IPS-15b (cell line): ENCODE data around the gene XIRP1.

Experiments
- H3K27me3 ChIP-seq: one replicate; pipeline ENCODE4 v1.6.1; 2013; ENCODE audit warnings: low read length; ENCODE audit not compliant: control insufficient read depth, insufficient read depth
- H3K36me3 ChIP-seq: one replicate; pipeline ENCODE4 v1.6.1; 2013; ENCODE audit warnings: low read length; ENCODE audit not compliant: control insufficient read depth, insufficient read depth
- H3K4me1 ChIP-seq: one replicate; pipeline ENCODE4 v1.6.1; 2013; ENCODE audit warnings: mild to moderate bottlenecking, low read length; ENCODE audit not compliant: control insufficient read depth, insufficient read depth
- H3K4me3 ChIP-seq: one replicate; pipeline ENCODE4 v1.5.1; 2013; ENCODE audit warnings: low read depth, low read length
- H3K9ac ChIP-seq: one replicate; pipeline ENCODE4 v1.6.1; 2013; ENCODE audit warnings: low read depth, mild to moderate bottlenecking, low read length
- H3K9me3 ChIP-seq: one replicate; pipeline ENCODE4 v1.6.1; 2013; ENCODE audit warnings: mild to moderate bottlenecking, low read length; ENCODE audit not compliant: control insufficient read depth, insufficient read depth

XIRP1 gene

DNA sequence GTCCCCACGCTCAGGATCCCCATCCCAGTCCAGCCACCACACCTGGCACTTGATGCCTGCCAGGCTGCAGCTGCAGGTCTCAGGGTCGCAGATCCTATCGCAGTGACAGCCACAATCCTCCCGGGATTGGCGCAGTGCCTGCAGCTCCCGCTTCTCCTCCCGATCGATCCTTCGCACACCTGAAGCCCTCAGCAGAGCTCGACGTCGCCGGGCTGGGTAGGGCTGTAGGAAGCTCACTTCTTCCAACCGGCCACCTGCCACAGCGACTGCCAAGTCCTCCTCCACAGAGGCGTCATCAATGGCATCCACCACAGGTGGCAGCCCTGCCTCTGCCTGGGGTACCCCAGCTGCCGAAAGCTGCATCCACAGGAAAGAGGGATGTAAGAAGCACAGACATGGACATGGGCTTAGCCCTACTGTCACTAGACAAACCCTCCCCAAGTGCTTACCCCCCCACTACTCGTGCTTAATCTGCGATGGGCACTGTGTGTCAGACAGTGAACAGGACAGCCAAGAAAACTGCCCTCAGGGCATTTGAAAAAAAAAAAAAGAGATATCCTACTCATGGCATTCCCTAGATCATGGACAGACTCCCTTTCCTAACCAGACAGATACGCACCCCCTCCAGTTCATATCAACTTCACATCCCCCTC lies 48.2 kb downstream of the XIRP1 start:
- Histone ChIP-seq H3K27me3 (no peaks in the 10 kb centered on the region), H3K4me1 (peaks cover 18% of the 10 kb centered on the region), H3K9me3 (no peaks in the 10 kb centered on the region), H3K9ac (no peak overlapping the region), H3K4me3 (no peak overlapping the region), H3K36me3 (peaks cover 41% of the 10 kb centered on the region)

DNA sequence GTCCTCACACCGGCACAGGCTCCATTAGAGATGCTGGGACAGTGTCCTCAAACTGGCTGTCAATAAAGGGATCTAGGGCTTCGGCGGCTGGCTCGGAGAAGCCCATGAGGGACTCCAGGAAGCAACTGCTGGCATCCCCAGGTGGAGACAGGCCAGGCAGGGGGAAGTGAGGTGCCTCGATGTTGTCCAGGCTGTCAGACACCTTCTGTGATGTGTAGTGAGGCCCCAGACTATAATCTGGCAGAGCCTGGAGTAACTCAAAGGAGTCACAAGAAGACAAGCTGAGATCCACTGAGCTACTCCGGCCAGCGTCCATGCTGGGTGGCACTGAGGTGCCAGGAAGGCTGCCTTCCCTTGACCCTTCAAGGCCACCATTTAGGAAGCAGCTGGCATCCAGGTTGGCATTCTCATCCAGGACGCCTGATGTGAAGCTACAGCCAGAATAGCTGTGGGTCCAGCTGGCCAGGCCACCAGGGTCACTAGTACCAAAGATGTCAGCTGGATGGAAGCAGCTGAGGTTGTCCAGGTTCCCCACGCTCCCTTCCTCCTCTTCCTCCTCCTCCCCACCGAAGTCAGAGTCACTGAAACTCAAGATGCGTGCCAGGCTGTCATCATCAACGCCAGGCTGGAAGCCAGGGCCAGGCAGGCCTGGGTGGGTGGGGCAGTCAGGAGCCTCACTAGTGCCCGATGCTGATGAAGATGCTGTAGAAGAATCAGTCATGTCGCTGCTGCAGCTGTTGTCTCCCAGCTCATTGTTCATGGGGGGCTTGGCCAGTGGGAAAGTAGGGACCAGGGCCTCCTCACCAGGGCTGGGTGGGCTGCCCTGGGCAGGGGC lies 49.1 kb downstream of the XIRP1 start:
- Histone ChIP-seq H3K9me3 (no peaks in the 10 kb centered on the region), H3K27me3 (no peaks in the 10 kb centered on the region), H3K9ac (no peak overlapping the region), H3K4me1 (peaks cover 10% of the 10 kb centered on the region), H3K36me3 (peaks cover 41% of the 10 kb centered on the region), H3K4me3 (no peak overlapping the region)

DNA sequence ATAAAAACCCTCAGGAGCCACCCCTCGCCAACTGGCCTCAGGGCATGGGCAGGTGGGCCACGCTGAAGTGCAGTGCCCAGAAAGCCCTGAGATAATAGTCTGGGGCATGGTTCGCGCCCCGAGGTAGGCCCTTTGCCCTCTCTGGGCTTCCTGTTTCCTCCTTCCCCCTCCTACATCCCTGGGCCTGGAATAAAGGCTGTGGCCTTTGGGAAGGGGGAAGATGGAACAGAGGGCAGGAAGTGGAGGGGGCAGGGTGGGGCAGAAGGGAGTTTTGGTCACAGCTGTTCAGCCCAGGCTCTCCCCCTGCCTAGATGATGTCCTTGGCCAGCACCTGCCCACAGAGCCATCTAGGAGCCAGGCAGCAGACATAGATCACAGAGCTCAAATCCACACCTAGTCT lies 50.3 kb downstream of the XIRP1 start:
- peaks cover 40% of the 10 kb centered on the region for H3K36me3 ChIP-seq
- no peaks in the 10 kb centered on the region for H3K27me3 ChIP-seq

DNA sequence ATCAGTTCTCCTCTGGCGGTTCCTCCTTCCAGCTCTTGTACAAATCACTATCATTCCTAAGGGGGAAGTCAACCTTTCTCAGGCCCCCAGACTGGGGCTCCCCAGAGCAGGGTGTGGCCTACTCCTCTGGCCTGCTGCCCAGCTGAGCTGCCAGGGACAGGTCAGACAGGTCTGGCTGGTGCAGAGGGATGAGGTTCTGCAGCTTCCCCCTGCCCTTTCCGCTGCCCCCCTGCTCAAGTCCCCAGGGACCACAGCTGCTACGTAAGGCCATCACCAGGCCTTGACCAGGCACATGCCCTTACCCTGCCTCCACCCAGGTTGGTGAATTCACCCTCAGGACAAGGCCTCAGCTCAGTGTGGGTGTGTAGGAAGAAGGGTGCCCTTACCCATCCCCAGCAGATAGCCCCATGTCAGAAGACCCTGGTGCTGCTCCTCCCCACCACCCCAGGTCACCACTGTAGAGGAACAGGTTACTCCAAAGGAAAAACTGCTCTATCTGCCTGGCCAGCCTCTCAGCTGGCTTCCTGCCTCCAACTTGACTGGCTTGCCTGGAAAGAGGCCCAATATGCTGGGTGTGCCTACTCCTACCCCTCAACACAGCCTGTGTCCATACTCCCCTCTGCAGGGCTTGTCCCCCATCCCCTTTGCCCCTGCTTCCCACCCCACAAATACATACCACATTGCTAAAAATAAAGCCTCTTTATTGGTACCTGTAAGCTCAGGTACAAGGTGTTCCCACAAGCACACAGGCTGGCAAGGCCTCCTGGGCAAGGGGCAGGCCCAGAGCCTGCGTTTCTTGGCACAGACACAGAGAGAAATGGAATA lies 51.0 kb downstream of the XIRP1 start:
- peaks cover 34% of the 10 kb centered on the region for H3K36me3 ChIP-seq
- no peaks in the 10 kb centered on the region for H3K4me1 ChIP-seq
- H3K27me3 ChIP-seq: no peaks in the 10 kb centered on the region
- no peak overlapping the region for H3K4me3 ChIP-seq
- H3K9ac ChIP-seq: no peak overlapping the region
- H3K9me3 ChIP-seq: no peaks in the 10 kb centered on the region

More for the DNA sequence above, 50.3 kb downstream of the XIRP1 start:
- Histone ChIP-seq H3K9ac (no peak overlapping the region), H3K4me3 (no peak overlapping the region), H3K4me1 (peaks cover 4% of the 10 kb centered on the region), H3K9me3 (no peaks in the 10 kb centered on the region)

DNA sequence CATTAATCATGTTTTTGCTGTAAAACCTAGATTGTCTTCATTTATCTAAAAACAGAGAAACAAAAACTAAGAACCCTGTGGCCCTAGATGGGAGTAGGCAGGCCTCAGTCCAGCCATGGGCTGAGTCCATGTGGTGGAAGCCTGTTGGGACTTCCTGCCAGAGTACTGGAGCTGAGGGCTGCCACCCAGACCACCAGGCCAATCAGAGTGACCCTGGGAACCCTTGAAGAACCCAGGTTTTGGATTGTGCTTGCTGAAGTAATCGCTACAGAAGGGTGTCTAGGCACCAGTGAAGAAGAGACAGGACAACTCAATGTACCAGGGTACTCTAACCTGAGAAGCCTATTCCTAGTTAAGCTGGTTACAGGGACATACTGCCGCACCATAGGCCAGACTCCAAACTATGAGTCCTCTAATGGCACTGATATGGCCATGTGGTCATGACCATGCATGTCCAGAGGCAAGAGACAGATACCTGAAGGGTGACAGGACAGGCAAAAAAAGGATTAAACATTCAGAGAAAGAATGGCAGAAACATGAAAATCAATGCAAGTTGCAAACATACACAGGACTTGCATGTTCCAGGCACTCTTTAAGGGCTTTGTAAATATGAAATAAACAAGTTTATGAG lies 51.9 kb downstream of the XIRP1 start:
- H3K27me3 ChIP-seq: no peaks in the 10 kb centered on the region
- no peaks in the 10 kb centered on the region for H3K9me3 ChIP-seq
- peaks cover 32% of the 10 kb centered on the region for H3K36me3 ChIP-seq
- H3K4me3 ChIP-seq: no peak overlapping the region
- H3K4me1 ChIP-seq: no peaks in the 10 kb centered on the region
- H3K9ac ChIP-seq: no peak overlapping the region

DNA sequence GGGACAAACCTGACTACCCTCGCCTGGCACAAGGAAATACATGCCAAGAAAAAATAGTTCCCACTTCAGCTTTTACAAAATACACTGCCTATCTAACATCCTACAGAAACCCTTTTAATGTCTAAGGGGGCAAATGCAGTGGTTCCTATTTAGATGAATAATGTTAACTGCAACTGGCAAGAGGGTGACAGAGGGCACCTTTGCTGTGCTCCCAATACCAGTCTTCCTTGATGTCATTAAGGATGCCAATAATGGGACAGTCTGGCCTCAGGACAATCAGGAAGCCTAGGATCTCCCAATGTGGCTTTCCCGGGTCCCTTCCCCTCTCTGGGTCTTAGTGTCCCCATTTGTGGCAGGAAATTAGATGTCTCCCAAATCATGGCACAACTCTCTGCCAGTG lies 53.0 kb downstream of the XIRP1 start:
- H3K9me3 ChIP-seq: no peaks in the 10 kb centered on the region
- H3K4me1 ChIP-seq: no peaks in the 10 kb centered on the region
- no peaks in the 10 kb centered on the region for H3K27me3 ChIP-seq
- H3K36me3 ChIP-seq: peaks cover 24% of the 10 kb centered on the region
- H3K4me3 ChIP-seq: no peak overlapping the region
- H3K9ac ChIP-seq: no peak overlapping the region

DNA sequence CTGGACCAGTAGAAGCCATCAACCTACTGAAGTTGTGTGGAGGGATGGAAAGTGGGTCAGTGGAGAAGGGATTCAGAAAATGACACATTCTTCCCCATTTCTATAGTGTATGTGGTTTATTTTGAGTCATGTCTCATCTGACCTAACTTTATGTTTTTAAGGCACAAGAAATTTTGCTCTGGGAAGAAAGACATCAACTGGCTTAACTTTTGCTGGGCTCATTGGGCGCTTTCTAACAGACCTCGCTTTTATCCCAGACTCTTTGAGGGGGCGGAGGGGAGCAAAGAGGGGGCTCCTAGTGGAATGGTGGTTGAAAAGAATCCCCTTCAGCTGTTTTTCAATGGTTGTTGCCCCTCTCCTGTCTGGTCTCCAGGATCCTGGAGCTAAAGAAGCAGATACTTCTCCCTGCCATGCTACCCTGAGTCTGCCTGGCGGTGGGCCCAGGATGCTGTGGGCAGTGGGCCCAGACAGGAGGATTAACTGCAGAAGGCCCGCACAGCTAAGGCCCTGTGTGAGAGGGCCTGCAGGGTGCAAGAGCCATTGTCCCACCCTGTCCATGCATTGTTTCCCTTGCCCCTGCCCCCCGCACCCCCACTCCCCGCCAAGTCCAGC lies 53.5 kb downstream of the XIRP1 start:
- no peaks in the 10 kb centered on the region for H3K9me3 ChIP-seq
- H3K9ac ChIP-seq: no peak overlapping the region
- H3K36me3 ChIP-seq: peaks cover 20% of the 10 kb centered on the region
- H3K4me1 ChIP-seq: no peaks in the 10 kb centered on the region
- no peaks in the 10 kb centered on the region for H3K27me3 ChIP-seq
- H3K4me3 ChIP-seq: no peak overlapping the region

DNA sequence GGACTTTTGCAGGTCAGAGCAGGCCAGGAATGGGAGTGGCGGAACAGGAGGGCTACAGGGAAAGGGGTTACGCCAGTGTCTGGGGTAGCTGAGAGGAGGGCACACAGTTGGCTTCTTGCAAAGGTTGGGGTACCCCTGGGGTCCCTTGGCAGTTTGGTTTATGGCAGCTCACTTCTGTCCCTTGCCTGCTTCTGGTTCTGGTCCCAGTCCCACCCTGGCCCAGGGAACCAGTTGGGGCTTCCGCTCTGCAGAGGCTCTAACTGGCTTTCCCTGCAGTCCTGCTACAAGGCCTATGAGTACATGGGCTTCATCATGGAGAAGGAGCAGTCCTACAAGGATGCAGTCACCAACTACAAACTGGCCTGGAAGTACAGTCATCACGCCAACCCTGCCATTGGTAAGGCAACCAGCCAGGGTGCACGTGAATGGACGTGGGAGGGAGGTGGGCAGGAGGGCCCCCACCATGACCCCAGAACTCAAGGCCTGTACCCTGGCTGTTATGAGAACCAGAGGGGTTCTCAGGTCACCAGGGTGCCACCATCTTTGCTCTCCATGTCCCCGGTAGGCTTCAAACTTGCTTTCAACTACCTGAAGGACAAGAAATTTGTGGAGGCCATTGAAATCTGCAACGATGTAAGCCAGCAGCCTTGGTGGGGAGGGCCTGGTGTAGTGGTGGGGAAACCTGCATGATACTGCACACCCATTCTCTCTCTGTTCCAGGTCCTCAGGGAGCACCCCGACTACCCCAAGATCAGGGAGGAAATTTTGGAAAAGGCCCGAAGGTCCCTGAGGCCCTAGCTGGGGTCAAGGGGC lies 54.2 kb downstream of the XIRP1 start:
- Histone ChIP-seq H3K4me1 (no peaks in the 10 kb centered on the region), H3K9ac (no peak overlapping the region), H3K4me3 (no peak overlapping the region), H3K27me3 (no peaks in the 10 kb centered on the region), H3K36me3 (peaks cover 13% of the 10 kb centered on the region), H3K9me3 (no peaks in the 10 kb centered on the region)

DNA sequence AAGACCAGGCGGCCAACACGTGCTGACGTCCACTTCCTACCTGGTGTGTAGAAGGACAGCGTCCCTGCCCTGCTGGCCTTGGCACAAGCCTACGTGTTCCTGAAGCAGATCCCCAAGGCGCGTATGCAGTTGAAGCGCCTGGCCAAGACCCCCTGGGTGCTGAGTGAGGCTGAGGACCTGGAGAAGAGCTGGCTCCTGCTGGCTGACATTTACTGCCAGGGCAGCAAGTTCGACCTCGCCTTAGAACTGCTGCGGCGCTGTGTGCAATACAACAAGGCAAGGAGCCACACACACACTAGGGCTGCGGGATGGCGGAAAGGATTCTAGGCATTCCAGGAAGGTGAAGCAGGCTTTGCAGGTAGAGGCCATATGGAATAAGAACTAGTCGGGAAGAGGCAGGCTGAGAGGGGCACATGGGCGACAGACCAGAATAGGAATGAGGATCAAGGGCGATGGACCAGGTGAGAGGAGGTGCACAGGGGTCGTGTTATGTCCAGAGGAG lies 54.9 kb downstream of the XIRP1 start:
- Histone ChIP-seq H3K4me3 (no peak overlapping the region), H3K4me1 (no peaks in the 10 kb centered on the region), H3K9ac (no peak overlapping the region), H3K36me3 (peaks cover 6% of the 10 kb centered on the region), H3K27me3 (no peaks in the 10 kb centered on the region), H3K9me3 (no peaks in the 10 kb centered on the region)

DNA sequence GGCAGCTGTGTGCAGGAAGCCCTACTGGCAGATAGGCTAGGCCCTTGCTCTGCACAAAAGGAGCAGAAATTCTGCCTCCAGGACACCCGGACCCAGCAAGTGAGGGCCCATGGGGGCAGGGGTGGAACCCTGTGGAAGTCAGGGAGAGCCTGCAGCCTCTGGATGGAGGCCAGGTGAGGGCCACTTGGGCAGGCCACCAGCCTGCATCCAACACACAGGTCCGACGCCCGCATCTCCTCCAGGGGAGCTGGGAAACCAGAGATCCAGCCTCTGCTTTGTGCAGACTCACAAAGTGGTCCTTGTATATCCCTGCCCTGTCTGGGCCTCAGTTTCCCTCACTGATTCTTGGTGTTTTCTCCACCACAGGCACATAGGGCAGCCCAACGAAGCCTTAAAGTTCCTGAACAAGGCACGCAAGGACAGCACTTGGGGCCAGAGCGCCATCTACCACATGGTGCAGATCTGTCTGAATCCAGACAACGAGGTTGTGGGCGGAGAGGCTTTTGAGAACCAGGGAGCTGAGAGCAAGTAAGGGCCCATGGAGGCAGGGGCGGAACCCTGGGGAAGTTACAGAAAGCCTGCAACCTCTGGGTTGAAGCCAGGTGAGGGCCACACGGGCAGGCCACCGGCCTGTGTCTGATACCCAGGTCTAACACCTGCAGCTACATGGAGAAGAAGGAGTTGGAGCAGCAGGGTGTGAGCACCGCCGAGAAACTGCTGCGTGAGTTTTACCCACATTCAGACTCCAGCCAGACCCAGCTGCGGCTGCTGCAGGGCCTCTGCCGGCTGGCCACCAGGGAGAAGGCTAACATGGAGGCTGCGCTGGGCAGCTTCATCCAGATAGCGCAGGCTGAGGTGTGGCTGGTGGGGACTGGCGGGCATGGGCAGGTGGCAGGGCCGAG lies 55.6 kb downstream of the XIRP1 start:
- Histone ChIP-seq H3K4me3 (no peak overlapping the region), H3K9me3 (no peaks in the 10 kb centered on the region), H3K36me3 (peaks cover 3% of the 10 kb centered on the region), H3K4me1 (no peaks in the 10 kb centered on the region), H3K9ac (no peak overlapping the region), H3K27me3 (no peaks in the 10 kb centered on the region)
